Smooth muscle cell (in vitro differentiated cells): ENCODE results near the gene PSORS1C2. TPM values are rescaled to one million over a fixed set of nuclear protein-coding genes. Genes with fewer than 3 reads are reported as not detected.
A peak's percentile ranks its signal among the peaks of the same experiment; 100 is the strongest.

Experiments used
- DNase-seq: peaks from one replicate; lab custom pipeline; 2025; ENCODE audit not compliant: unreplicated experiment; lab: John Stamatoyannopoulos, UW
- H2AFZ ChIP-seq: fragments of 200-600 bp; sonication (generic); 2 replicates; pipeline ENCODE4 v1.6.0; 2016; ENCODE audit warnings: antibody characterized with exemption, low read depth, mild to moderate bottlenecking
- H3F3A ChIP-seq: fragments of 200-600 bp; sonication (generic); 2 replicates; pipeline ENCODE4 v1.6.0; 2017; ENCODE audit warnings: antibody characterized with exemption, low read depth
- H3K27ac ChIP-seq: fragments of 200-600 bp; sonication (generic); 2 replicates; pipeline ENCODE4 v1.5.1; 2016; ENCODE audit warnings: low read depth, mild to moderate bottlenecking
- H3K27me3 ChIP-seq: fragments of 200-600 bp; sonication (generic); 2 replicates; pipeline ENCODE4 v1.6.1; 2016; ENCODE audit warnings: low read depth, mild to moderate bottlenecking
- H3K36me3 ChIP-seq: fragments of 200-600 bp; sonication (generic); 2 replicates; pipeline ENCODE4 v1.5.1; 2016; ENCODE audit warnings: low read depth
- H3K4me1 ChIP-seq: fragments of 200-600 bp; sonication (generic); 2 replicates; pipeline ENCODE4 v1.5.1; 2016; ENCODE audit warnings: low read depth
- H3K4me2 ChIP-seq: fragments of 200-600 bp; sonication (generic); 2 replicates; pipeline ENCODE4 v1.6.0; 2016; ENCODE audit warnings: mild to moderate bottlenecking
- H3K4me3 ChIP-seq: fragments of 200-600 bp; sonication (generic); 2 replicates; pipeline ENCODE4 v1.5.1; 2016; ENCODE audit warnings: mild to moderate bottlenecking
- H3K79me2 ChIP-seq: fragments of 200-600 bp; sonication (generic); 2 replicates; pipeline ENCODE4 v1.6.0; 2016; ENCODE audit warnings: low read depth, mild to moderate bottlenecking
- H3K9ac ChIP-seq: fragments of 200-600 bp; sonication (generic); 2 replicates; pipeline ENCODE4 v1.6.0; 2016; ENCODE audit warnings: low read depth
- H3K9me3 ChIP-seq: fragments of 200-600 bp; sonication (generic); replicated peaks from 2 replicates; pipeline ENCODE4 v1.5.1; 2016; ENCODE audit warnings: low read depth
- H4K20me1 ChIP-seq: fragments of 200-600 bp; sonication (generic); 2 replicates; pipeline ENCODE4 v1.6.0; 2016; ENCODE audit warnings: low read depth
- CTCF ChIP-seq: fragments of 200-600 bp; sonication (generic); IDR thresholded peaks from 2 replicates; pipeline ENCODE4 v1.5.1; 2017; ENCODE audit warnings: borderline replicate concordance, mild to moderate bottlenecking, antibody characterized with exemption; ENCODE audit not compliant: insufficient read depth, poor library complexity, severe bottlenecking
- WGBS: methylation state at CpG from one replicate; pipeline ENCODE4 v1.1.7; 2016; ENCODE audit warnings: low lambda C conversion rate; 5-methylcytosine and 5-hydroxymethylcytosine counted together
- polyA plus RNA-seq: library from polyadenylated mRNA; unstranded; fragments of >200 nt; fragmentation: Nextera tagmentation; extraction: Ambion mirVana; gene quantifications from 2 replicates; pipeline ENCODE4 v1.2.1, GENCODE V29; 2016
- total RNA-seq: library from RNA; depleted of rRNA; stranded (reverse); fragments of >200 nt; gene quantifications from 2 replicates; pipeline ENCODE4 v1.2.3, GENCODE V29; 2014

PSORS1C2 gene
- total and polyA plus RNA-seq, 2 experiments from 2014 or later: 0.49 to 1.1 TPM

- no peak for DNase-seq
Measured at GRCh38 chr6:31116661-31117385, 22.0 kb downstream of the PSORS1C2 start.

GRCh38 chr6:31115941-31116560, 22.8 kb downstream of the PSORS1C2 start:
- WGBS: 98% methylated on average over 12 of the region's 12 CpGs
- H3K79me2 ChIP-seq: no peaks in the 10 kb centered on the region
- H3K36me3 ChIP-seq: no peaks in the 10 kb centered on the region
- H3K9me3 ChIP-seq: no peaks in the 10 kb centered on the region
- no peaks in the 10 kb centered on the region for H4K20me1 ChIP-seq
- H3K27me3 ChIP-seq: no peaks in the 10 kb centered on the region
- H3K27ac ChIP-seq: no peak overlapping the region
- H3K4me3 ChIP-seq: no peak overlapping the region
- no peak for TF ChIP-seq CTCF
- H3F3A ChIP-seq: peaks cover 8% of the 10 kb centered on the region
- no peak overlapping the region for H3K9ac ChIP-seq
- DNase-seq: no peak
- H2AFZ ChIP-seq: no peak overlapping the region
- no peak overlapping the region for H3K4me2 ChIP-seq
- H3K4me1 ChIP-seq: peaks cover 14% of the 10 kb centered on the region

More at GRCh38 chr6:31116661-31117385, 22.0 kb downstream of the PSORS1C2 start:
- Histone ChIP-seq H3K4me3 (no peak overlapping the region), H3K4me2 (no peak overlapping the region), H2AFZ (no peak overlapping the region), H3F3A (peaks cover 8% of the 10 kb centered on the region), H3K9me3 (no peaks in the 10 kb centered on the region), H3K79me2 (no peaks in the 10 kb centered on the region), H4K20me1 (no peaks in the 10 kb centered on the region), H3K9ac (no peak overlapping the region), H3K36me3 (no peaks in the 10 kb centered on the region), H3K4me1 (peaks cover 12% of the 10 kb centered on the region), H3K27ac (no peak overlapping the region), H3K27me3 (no peaks in the 10 kb centered on the region)
- 92% methylated on average over 19 of the region's 19 CpGs for WGBS
- TF ChIP-seq CTCF: no peak

- H3F3A ChIP-seq: peaks cover 8% of the 10 kb centered on the region
- 74% methylated on average over 8 of the region's 9 CpGs for WGBS
- H3K27ac ChIP-seq: peak overlapping the region; percentile 86
- TF ChIP-seq CTCF: no peak
- peak overlapping the region; percentile 77 for H3K4me2 ChIP-seq
- no peaks in the 10 kb centered on the region for H3K36me3 ChIP-seq
- H3K9me3 ChIP-seq: no peaks in the 10 kb centered on the region
- peak overlapping the region; percentile 41 for H3K4me3 ChIP-seq
- no peak for DNase-seq
- no peaks in the 10 kb centered on the region for H3K27me3 ChIP-seq
- H2AFZ ChIP-seq: peak overlapping the region; percentile 63
- H3K4me1 ChIP-seq: peaks cover 23% of the 10 kb centered on the region
- H3K9ac ChIP-seq: peak overlapping the region; percentile 60
- H3K79me2 ChIP-seq: no peaks in the 10 kb centered on the region
- H4K20me1 ChIP-seq: no peaks in the 10 kb centered on the region
Measured at GRCh38 chr6:31114970-31115849, 23.7 kb downstream of the PSORS1C2 start.
